Measurements from ENCODE around the gene TMEM106B. TPM values are rescaled to one million over a fixed set of nuclear protein-coding genes. Genes with fewer than 3 reads are reported as not detected.

The TMEM106B gene
- total and polyA plus RNA-seq, 2 of the 8 experiments (the other 6 are each of a cell fraction or from before 2014, with no cell fraction given) = 16.0 to 29.1 TPM

- Histone ChIP-seq H3K27ac (ENCODE audit: low read depth, low read length) (no peak overlapping the region), H3K4me3 (ENCODE audit: extremely low read depth in 1 of 4, insufficient read depth in 2 of 4, low read depth in 3 of 4, low read length in 4 of 4) (no peak overlapping the region), H3K27me3 (replicated peaks in 1 of 4; ENCODE audit: control insufficient read depth in 3 of 4, extremely low read depth in 1 of 4, insufficient read depth in 3 of 4, low read length in 3 of 4) (no peaks in the 10 kb centered on the region), H3K56ac (replicated peaks; ENCODE audit: insufficient read length, low read depth, low read length) (no peak overlapping the region), H3K14ac (ENCODE audit: insufficient read length) (no peak overlapping the region), H3K9me3 (ENCODE audit: insufficient read depth in 2 of 2, low read depth in 1 of 2, low read length in 1 of 2) (no peaks in the 10 kb centered on the region), H3K36me3 (ENCODE audit: control insufficient read depth in 2 of 4, insufficient read depth in 4 of 4, low read length in 3 of 4) (no peaks in the 10 kb centered on the region; a peak in 1 of 8 replicates), H4K8ac (ENCODE audit: extremely low read depth, insufficient read depth, low read length) (no peak overlapping the region), H4K5ac (ENCODE audit: insufficient read length, low read depth, low read length) (no peak overlapping the region), H2BK15ac (ENCODE audit: low read length) (no peak overlapping the region), H2BK12ac (ENCODE audit: low read depth, low read length) (no peak overlapping the region), H4K91ac (replicated peaks; ENCODE audit: insufficient read length, low read length) (no peak overlapping the region), H2AFZ (ENCODE audit: low read length) (peak overlapping the region; percentile 48; the same call in 1 of the 2 replicates), H2BK20ac (ENCODE audit: low read length) (no peak overlapping the region), H3K79me2 (ENCODE audit: control insufficient read depth in 1 of 2, insufficient read depth in 2 of 2, low read length in 2 of 2) (no peaks in the 10 kb centered on the region), H3K18ac (ENCODE audit: extremely low read depth, low read length) (no peak overlapping the region), H3K4ac (replicated peaks; ENCODE audit: insufficient read length, low read depth, low read length) (no peak overlapping the region), H3K4me1 (replicated peaks in 1 of 4; ENCODE audit: control insufficient read depth in 3 of 4, insufficient read depth in 4 of 4, low read length in 3 of 4) (no peaks in the 10 kb centered on the region), H4K20me1 (replicated peaks in 1 of 2; ENCODE audit: control insufficient read depth in 1 of 2, insufficient read depth in 2 of 2, low read length in 2 of 2) (no peaks in the 10 kb centered on the region), H3K23me2 (ENCODE audit: low read depth, low read length) (no peaks in the 10 kb centered on the region), H3K79me1 (ENCODE audit: low read depth, low read length) (no peaks in the 10 kb centered on the region), H2BK120ac (replicated peaks; ENCODE audit: low read depth, low read length) (no peak overlapping the region), H2AK5ac (ENCODE audit: low read depth, low read length) (no peak overlapping the region), H2BK5ac (ENCODE audit: low read depth, low read length) (no peak overlapping the region), H3K9ac (replicated peaks in 1 of 4; ENCODE audit: extremely low read depth in 1 of 4, low read depth in 3 of 4, low read length in 3 of 4) (no peak overlapping the region), H3K4me2 (ENCODE audit: insufficient read depth in 1 of 2, low read depth in 2 of 2, low read length in 2 of 2) (no peak overlapping the region), H3K23ac (ENCODE audit: insufficient read length) (no peak overlapping the region)
- ChIA-PET POLR2A (ENCODE audit: partially characterized antibody) (no interaction called here), CTCF (ENCODE audit: partially characterized antibody) (interaction anchor here (1.9 kb wide), 1 partner anchor 12 kb away, joined by 6 read pairs; no protein-coding TSS in a partner anchor)
- DNase-seq (ENCODE audit: low read depth in 1 of 2, low spot score in 2 of 2) = no peak
- FAIRE-seq = no peak
- TF ChIP-seq RBBP5 (IDR thresholded peaks at IDR 0.05; ENCODE audit: borderline replicate concordance, low read depth, low read length) (no peak), CBX5 (IDR thresholded peaks at IDR 0.05; ENCODE audit: low read depth, low read length) (no peak), PHF8 (conservative IDR thresholded peaks at IDR 0.05; ENCODE audit: low read depth, low read length) (no peak)
- 86% methylated on average over 1 of the region's 1 CpG; no CpG with 5 or more reads in 1 of the 2 experiments for WGBS, 2 experiments (ENCODE audit: extremely low coverage in 1 of 2, insufficient coverage in 1 of 2, insufficient read length in 1 of 2, insufficient replicate concordance in 2 of 2, low coverage in 1 of 2, low lambda C conversion rate in 2 of 2, missing lambda C conversion rate in 1 of 2)
These were observed 69.9 kb downstream of the TMEM106B start for GRCh38 chr7:12281038-12281437.

Data from H1 (cell line).